HG03064 (cell line): ENCODE data around the gene MAPK14.

Source experiments
- ATAC-seq: cut with Tn5 transposase; IDR thresholded peaks from one replicate; pipeline ENCODE4 v1.9.1; 2021; ENCODE audit warnings: low read depth; ENCODE audit not compliant: unreplicated experiment

The MAPK14 gene

DNA sequence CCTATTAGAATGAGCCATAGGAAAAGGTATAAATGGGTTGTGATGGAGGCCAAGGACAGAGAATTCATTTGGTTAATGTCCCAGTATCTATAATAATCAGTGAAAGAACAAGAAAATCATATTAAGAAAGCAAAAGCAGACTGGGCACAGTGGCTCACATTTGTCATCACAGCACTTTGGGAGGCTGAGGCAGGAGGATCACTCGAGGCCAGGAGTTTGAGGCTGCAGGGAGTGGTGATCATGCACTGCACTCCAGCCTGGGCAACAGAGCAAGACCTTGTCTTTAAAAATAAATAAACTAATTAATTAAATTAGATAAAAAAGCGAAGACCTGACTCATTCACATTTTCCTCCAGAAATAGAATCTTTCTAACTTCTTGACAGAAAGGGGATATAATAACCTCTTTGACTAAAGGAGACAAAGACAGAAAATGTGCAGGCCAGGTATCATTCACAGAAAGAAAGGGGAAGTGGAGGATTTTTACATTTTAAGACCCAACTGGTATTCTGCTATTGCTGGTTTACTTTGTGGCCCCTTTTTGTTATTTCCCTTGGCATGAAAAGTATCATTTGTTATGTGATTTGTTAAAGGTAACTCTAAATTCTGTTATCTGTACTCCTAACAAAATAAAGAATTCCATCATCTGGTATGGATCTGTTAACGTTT lies 70.8 kb downstream of the MAPK14 start:
- no peak for ATAC-seq

DNA sequence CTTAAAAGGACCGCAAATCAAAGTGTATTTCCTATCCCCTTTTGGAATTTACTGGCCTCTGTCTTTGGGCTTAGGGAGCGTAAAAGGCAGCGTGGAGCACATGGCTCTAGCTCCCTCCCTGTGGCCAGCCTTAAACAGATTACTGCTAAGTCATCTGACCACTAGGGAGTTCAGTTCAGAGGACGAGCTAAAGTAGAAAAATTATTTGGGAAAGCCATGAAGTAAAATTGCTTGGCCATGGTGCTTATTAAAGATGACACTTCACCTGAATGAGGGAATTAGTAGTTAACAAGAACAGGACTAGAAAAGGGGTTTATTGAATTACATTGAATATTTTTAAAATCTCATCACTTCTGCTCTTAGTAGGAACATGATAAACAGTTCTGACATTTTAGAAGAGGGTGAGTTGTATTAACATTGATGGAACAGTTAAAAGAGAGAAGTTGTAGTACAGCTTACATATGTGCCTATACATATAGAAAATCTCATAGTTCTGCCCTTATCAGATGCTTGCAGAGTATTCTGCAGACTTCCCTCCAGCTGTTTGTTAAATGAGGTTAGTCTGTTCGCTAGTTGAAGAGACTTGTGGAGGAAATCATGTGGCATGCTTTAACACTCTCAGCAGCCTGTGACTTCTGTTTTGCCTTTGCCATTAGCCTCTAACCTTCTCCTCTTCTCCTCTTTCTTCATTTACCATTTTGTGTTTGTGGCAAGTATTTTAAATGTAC lies 71.5 kb downstream of the MAPK14 start:
- ATAC-seq = no peak

DNA sequence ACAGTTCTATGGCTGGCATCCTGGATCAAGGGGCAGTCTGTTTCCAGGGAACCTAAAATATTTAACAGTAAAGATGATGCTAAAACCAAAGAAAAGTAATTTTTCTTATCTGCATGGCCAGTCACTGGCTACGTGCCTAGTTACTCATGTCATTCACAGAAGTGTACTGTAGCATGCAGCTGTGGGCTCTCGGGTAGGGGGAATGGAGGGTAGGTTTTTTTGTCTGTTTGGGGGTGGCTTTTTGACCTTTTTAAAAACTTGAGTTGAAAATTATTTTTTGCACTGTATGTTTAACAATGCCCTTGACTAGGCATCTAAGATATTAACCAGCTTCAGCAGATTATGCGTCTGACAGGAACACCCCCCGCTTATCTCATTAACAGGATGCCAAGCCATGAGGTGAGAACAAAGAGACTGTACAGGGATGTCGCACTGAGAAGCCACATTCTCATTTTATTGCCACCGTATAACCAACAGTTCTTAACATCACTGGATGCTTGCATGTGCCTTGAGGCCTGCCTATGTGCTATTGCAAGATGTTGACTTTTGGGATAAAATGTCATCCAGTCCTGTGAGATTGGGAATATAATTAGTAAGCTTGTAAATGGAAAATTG lies 72.4 kb downstream of the MAPK14 start:
- ATAC-seq = no peak

DNA sequence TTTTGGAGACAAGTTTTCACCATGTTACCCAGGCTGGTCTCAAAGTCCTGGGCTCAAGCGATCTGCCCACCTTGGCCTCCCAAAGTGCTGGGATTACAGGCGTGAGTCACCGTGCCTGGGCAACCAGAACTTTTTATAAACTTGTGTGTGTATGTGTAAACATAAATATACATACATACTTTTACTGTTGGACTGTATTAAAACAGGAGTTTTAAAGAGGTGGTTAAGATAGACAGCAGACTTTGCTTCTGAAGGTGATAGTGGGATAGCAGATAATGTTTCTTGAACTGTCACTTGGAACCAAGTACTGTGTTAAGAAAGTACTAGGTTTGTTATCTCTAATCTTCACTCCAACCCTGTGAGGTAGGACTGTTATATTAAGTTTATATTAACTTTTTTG lies 74.1 kb downstream of the MAPK14 start:
- no peak for ATAC-seq

DNA sequence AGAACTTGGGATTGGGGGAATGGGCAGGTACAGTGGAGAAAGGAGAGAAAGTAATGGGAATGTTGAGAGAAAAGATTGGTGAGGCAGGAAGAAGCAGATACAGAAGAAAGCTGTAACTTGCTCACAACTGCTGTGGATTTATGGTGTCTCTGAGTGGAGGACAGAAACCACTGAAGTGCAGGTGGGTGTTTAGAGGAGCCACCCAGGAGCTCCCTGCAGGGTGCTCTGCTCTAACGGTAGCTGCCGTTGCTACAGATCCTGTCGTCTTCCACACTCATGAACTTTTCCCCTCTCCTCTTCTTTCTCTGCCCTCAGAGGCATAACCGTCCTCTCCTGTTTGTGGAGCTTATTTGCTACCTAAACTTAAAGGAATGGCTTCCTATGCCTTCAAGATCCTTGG lies 75.2 kb downstream of the MAPK14 start:
- no peak for ATAC-seq

DNA sequence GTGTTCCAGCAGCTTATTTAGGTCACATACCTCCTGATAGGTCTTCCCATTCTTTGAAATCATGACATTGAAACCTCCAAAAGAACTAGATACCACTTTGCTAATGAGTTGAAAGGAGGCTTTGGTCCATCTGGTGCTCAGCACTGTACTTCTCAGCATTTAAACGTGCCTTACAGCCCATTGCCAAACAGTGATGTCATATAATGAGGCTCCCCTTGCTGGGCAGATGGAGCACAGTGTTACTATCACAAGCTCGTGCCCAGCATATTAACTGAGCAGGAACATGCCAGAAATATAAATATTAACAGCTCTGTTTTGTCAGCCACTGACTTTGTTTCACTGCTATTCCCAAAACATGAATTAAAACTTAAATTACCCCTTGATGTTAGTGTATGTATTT lies 77.2 kb downstream of the MAPK14 start:
- ATAC-seq = no peak

DNA sequence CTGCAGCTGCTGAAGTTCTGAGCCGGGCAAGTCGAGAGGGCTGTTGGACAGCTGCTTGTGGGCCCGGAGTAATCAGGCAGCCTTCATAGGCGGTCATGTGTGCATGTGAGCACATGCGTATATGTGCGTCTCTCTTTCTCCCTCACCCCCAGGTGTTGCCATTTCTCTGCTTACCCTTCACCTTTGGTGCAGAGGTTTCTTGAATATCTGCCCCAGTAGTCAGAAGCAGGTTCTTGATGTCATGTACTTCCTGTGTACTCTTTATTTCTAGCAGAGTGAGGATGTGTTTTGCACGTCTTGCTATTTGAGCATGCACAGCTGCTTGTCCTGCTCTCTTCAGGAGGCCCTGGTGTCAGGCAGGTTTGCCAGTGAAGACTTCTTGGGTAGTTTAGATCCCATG lies 81.5 kb downstream of the MAPK14 start:
- ATAC-seq = no peak

DNA sequence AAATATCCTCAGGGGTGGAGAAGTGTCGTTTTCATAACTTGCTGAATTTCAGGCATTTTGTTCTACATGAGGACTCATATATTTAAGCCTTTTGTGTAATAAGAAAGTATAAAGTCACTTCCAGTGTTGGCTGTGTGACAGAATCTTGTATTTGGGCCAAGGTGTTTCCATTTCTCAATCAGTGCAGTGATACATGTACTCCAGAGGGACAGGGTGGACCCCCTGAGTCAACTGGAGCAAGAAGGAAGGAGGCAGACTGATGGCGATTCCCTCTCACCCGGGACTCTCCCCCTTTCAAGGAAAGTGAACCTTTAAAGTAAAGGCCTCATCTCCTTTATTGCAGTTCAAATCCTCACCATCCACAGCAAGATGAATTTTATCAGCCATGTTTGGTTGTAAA lies 82.4 kb downstream of the MAPK14 start:
- ATAC-seq = no peak

DNA sequence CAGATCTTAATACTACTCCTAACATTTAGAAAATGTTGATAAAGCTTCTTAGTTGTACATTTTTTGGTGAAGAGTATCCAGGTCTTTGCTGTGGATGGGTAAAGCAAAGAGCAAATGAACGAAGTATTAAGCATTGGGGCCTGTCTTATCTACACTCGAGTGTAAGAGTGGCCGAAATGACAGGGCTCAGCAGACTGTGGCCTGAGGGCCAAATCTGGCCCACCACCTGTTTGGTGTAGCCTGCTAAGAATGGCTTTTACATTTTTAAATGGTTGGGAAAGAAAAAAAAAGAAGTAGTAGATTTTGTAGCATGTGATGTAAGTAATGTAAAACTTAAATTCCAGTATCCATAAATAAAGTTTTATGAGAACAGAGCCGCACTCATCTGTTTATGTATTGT lies 83.3 kb downstream of the MAPK14 start:
- ATAC-seq = no peak

DNA sequence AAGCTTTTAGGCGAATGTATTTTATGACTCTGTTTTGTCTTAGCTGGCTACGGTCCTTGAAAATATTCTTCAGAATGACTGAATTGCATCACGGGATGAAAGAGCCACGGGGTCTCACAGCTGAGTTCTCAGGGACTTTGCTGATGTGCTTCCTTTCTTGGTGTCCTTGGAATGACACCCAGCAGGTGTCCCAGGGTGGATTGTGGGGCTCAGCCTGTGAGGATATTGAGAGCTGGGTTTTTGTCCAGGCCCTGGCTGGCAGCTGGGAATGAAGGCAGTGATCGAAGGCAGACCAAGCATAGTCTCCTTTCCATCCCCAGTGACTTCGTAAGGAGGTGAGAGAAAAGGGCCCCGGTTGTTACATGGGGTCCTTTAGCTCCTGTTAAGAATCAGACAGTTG lies 83.9 kb downstream of the MAPK14 start:
- no peak for ATAC-seq

DNA sequence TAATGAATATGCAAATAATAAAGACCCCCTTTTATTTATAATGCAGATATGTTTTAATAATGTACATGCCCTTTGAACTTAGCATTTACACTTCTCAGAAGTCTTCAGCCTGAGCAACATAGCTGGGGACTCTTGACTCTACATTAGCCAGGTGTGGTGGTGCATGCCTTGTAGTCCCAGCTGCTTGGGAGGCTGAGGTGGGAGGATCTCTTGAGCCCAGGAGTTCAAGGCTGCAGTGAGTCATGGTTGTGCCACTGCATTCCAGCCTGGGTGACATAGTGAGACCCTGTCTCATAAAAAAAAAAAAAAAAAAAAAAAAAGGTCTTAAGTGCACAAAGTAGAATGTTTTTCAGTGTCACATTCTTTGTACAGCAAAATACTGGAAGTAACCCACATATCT lies 85.4 kb downstream of the MAPK14 start:
- ATAC-seq = no peak

DNA sequence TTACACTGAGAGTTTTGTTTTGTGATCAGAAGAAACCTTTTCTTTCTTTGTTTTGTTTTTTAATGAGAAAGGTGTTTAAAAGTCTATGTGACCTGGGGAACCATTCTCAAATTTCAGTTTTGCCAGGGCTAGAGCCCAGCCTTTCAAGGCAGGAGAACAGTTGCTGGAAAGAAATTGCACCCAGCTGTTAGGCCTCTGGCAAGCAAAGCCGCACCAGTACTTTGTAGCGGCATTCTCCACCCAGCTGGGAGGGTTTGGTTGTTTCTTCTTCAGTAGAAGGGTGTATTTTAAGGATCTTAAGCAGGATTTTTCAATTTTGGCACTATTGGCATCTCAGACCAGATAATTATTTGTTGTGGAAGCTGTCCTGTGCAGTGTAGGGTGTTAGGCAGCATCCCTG lies 86.1 kb downstream of the MAPK14 start:
- ATAC-seq = no peak

DNA sequence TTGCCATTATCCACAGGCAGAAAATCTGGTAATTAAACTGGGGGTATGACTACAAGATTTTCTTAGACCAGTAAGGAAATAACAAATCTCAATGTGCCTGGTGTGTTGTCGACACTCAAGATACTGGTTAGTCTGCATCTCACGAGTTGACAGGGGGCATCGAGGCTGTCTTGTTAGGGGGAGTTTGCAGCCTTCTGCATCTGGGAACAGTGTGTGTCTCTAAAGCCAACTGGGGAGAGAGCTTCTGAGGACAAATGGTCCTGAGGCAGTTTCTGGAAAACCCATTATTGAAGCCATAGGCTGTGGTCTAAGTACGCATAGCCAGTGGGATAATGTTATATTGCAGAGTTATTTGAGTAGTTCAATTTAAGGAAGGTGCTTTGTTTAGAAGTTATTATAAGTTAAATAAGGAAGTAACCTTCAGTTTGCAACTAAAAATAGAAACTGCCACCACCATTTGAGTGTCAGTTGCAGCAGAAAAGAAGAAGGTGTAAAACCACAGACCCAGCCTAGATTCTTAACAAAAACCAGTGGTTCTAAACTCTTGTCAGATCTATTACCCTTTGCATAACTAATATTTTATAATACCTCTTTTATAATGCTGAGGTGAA lies 87.3 kb downstream of the MAPK14 start:
- no peak for ATAC-seq

DNA sequence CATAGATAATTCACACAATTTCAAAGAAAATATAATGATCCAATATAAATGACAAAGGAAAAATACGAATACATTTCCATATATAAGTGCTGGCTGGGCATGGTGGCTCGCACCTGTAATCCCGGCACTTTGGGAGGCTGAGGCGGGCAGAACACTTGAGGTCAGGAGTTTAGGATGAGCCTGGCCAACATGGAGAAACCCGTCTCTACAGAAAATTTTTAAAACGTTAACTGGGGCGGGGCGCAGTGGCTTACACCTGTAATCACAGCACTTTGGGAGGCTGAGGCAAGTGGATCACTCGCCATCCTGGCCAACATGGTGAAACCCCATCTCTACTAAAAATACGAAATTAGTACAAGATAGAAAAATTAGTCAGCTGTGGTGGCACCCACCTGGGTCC lies 87.8 kb downstream of the MAPK14 start:
- ATAC-seq = no peak

DNA sequence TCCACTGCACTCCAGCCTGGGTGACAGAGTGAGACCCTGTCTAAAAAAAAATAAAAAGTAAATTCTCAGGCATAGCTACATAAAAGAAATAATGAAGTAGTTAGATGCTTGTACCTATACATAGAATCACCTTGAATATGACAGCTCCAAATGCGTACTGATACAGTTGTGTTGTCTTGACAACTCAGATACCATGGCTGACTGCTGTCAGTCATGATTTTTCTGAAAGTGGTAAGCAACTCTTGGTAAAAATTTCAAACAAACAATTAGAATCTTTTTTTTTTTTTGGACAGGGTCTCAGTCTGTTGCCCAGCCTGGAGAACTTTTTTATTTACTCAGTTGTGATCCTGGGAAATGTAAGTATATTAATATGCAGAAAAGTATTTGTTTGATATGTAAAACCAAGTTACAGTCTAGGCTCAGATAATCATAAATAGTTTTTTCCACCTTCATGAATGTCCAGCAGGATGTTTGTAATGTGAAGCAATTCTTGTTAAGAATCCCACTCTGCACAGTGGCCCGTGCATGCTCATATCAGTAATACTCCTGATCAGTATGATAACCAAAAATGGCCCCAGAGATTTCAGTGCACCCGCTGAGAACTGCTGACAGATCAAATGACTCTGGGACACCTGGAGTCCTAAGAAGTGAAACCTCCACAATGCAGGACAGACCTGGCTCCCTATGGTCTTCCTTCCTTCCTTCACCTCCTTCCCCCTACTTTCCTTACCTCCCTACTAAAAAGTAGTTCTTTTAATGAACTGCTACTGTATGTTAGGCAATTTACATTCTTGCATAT lies 88.7 kb downstream of the MAPK14 start:
- no peak for ATAC-seq

DNA sequence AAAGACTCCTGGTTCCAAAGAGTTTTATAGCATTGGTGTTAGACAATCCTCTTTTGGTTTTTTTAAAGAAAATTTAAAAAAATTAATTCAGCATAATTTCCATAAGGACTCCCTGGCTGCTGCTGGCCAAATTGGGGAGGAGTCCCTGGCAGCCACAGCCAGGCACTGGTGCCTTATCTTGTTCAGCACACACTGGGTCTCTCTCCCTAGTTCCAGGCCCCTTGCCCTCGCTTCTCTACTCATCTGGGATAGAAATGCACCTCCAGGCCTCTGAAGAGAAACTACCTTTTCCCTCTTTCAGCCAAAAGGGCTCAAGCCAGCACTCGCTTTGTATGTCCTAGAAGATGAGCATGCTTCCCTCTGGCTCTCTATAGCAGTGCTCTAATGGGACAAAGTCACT lies 89.3 kb downstream of the MAPK14 start:
- ATAC-seq = no peak

DNA sequence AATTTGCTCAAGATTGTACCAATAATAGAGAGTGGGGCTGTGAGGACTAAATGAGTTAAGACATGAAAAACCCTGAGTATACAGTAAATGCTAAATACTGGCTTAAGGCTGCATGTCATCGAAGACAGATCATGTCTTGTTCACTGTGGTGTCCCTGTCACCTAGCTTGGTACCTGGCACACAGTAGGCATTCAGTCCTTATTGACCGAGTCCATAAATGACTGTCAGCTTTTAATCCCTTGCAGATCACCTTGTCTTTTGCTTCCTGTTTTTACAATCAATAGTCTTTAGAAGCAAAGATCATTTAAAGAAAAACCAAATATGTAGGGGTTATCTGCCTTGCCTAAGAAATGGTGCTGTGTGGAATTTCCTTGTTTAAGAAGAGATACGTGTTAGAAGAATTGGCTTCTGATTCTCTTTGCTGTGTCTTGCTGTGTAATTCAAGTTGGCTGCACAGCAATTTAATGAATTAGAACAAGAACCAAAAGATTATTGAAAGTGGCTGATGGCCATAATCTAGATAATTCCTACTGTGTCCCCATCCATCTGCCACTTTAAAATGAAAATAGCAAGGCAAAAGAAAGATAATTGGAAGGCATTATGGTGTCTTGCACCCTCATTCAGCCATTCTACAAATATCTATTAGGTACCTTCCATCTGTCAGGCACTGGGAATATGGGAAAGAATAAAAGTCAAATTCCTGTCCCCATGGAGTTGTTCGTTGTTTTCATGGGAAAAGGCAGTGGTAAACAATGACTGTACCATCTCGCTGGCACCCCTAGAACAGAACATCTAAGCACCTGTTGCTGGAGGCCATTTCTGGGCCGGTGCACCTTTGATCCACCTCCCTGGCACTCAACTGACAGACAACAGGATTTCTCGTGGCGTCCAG lies 90.3 kb downstream of the MAPK14 start:
- no peak for ATAC-seq

DNA sequence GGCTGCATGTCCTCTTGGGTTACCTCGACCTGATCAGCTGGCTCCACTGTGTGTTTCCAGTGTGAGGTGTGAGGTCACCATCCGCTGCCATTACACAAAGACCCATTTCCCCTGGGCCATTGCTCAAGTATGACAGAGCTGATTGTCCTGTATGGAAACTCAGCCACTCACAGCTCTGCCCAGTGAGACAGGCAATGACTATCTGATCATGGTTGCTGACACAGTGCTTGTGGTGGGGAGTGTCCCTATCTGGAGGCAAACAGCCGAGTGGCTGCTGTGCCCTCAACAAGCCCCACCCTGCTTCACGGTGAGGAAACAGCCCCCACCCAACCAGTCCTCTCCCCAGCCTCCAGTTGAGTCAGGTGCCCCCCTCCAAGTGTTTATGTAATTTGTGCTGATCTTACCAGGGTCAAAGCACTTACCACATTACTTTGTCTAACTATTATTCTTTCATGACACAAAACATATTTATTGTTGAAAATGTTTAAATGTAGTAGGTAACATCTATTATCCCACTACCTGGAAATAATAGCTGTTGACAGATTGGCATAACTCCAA lies 91.0 kb downstream of the MAPK14 start:
- no peak for ATAC-seq

DNA sequence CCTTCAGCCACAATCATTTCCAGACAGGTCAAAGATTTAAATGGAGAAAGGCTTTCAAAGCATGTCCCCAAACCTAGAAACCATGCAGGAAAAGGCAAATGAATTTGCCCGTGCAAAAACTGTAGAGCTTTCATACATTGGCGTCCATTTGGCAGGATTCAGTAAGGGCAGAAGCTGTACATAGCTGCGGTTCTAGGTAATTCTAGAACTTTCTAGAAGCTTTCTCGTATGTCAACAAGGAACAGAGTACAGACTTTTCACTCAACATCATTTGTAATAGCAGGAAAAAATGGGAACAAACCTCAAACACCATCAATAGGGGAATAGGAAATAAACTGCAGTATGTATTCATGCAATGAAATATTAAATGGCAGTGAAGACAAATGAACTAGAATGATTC lies 91.6 kb downstream of the MAPK14 start:
- ATAC-seq = no peak

DNA sequence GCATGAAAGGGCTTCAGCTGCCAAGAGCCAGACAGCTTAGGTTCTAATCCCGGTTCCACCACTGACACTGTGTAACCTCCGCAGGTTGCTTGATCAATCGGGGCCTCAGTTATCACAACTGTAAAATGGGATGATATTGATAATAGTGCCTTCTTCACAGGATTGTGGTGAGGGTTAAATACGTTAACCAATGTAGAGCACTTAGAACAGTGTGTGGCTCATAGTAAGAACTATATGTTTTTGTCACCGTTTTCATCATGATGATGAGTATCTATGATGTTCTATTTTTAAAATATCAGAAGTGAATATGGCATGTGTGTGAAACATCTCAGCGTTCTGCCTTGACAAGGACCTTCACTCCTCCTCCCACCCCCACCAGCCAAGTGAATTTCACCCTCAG lies 92.4 kb downstream of the MAPK14 start:
- ATAC-seq = no peak
